GM21619 (cell line): ENCODE results near the gene KIRREL1.

Experiments used
- ATAC-seq: cut with Tn5 transposase; IDR thresholded peaks from one replicate; pipeline ENCODE4 v1.9.1; 2021; ENCODE audit not compliant: unreplicated experiment

The KIRREL1 gene

GRCh38 chr1:158005224-158005623 lies 11.8 kb downstream of the KIRREL1 start:
- no peak for ATAC-seq

- no peak for ATAC-seq
Measured at GRCh38 chr1:158007180-158007579, 13.7 kb downstream of the KIRREL1 start.

GRCh38 chr1:158007667-158008386 lies 14.4 kb downstream of the KIRREL1 start:
- no peak for ATAC-seq

DNA sequence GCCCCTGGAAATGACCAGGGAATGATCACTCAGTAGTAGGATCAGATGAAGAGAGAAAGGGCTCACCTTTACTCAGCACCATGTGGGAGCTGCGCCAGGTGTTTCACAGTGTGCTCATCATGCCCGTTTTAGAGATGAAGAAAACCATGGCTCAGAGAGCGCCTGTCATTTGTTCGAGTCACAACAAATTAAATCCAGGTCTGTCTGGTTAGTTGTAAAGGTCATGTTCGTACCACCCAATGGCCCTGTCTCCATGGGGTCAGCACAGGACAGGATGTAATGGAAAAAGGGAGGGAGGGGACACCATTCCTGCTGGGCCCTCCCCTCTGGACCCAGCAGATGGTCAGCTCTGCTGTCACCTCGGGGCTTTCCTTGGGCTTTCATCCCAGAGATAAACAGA lies 15.2 kb downstream of the KIRREL1 start:
- ATAC-seq, result no peak

DNA sequence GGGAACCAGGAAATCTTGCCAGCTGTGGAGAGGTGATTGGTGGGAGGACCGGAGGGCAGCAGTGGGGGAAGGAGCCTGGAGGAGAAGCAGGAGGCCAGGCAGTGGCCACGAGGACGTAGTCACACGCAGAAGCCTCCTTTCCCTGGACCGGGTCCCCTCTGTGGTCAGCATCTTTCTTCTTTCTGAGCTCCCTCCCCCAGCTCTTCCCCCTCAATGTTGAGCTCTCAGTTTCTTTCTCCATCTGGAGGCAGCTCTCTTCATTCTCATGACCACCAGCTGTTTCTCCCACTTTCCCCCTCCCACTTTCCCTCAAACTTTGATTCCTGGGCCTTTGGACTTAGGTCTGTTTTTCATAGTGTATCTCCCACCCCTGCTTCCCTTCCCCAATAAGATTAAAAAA lies 18.3 kb downstream of the KIRREL1 start:
- no peak for ATAC-seq

DNA sequence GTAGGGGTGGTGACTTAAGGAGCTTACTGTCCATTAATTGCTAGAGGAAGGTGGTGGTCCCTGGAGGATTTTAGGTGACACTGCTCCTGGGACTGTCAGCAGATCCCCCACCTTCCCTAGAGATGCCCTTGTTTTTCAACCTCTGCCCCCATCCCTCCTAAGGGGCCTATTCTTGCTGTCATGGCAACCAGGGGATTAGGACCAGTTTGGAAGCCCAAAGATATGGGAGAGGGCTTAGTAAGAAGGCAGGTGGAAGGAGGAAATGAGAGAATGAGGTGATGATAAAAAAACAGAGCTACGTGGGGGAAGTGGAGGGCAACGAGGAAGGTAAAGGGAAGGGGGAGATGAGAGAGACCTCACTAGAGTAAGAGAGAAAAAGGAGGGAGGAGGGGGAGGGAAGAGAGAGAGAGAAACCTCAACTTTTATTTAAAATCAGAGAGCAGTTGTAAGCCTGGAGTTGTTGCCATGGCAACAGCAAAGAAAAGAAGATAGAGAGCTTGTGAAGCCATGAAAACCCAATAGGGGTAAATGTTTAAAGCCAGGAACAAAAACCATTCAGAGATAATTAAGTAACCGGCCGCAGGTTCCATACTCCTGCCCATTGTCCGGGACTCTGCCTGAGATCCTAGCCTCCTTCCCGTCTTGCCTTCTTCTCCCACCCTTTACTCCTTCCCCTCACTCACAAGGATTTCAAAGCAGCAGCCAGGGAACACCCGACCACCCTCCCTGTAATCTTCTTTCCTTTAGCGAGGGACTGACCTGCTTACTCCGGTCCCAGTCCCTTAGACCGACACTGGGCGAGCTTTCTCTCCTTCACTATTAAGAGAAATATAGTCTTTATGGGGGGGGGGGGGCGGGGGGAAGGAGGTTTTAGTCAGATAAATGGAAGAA lies 20.6 kb downstream of the KIRREL1 start:
- no peak for ATAC-seq

DNA sequence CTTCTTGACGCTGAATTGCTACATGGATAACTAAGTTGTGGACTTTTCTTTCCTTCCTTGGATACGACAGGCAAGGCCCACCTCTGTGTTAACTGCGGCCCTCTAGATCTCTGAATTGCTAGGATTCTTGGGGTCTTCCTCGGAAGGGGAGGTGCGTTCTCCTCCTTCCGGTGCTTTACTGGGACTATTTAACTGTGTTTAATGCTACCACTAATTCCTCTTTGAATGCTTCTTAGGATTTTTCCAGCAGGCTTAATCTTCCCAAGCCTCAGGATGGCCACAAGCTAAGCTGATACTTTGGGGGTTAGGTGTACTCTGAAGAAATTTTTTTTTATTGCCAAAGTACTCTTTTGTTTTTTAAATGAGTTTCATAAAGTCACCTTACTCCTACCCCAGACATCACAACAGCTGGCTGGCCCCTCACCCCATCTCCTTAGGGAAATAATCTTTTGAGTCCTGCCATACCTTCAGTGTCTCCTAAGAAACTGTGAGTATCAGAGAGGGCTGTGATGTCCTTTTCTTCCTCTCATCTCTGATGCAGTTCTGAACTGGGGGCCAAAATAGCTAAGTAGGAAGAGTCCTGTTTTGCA lies 21.4 kb downstream of the KIRREL1 start:
- ATAC-seq, result no peak

DNA sequence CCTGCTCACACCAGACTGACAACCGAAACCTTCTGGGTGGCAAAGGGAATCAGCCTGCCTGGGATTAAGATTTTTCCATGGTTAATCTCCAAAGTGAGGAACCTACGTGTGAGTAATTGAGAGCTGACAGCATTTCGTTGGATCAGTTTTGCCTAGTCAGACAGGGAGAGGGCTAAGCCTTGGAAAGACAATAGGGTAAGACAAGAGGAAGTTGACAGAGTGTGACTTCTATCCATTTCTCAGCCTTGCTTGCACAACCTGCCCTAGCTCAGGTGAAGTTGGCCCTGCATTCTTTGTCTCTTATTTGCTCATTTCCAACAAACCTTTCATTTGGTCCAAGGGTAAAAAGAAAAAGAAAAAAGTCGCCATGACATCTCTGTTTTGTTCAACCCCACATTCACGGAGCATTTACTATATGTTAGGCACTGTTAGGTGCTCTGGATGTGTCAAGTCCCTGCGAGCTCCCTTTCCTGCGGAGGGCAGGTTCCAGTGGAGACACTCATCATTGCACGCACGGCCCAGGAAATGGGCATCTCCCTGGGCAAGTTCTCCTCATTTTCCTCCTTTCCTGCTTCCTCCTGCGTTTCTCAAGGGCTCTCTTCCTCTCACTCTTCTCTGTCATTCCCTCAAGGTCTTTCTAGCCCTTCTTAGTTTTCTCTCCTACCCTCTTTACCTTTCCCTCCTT lies 23.3 kb downstream of the KIRREL1 start:
- ATAC-seq, result no peak

- no peak for ATAC-seq
Measured at GRCh38 chr1:158017800-158018595, 24.6 kb downstream of the KIRREL1 start.

DNA sequence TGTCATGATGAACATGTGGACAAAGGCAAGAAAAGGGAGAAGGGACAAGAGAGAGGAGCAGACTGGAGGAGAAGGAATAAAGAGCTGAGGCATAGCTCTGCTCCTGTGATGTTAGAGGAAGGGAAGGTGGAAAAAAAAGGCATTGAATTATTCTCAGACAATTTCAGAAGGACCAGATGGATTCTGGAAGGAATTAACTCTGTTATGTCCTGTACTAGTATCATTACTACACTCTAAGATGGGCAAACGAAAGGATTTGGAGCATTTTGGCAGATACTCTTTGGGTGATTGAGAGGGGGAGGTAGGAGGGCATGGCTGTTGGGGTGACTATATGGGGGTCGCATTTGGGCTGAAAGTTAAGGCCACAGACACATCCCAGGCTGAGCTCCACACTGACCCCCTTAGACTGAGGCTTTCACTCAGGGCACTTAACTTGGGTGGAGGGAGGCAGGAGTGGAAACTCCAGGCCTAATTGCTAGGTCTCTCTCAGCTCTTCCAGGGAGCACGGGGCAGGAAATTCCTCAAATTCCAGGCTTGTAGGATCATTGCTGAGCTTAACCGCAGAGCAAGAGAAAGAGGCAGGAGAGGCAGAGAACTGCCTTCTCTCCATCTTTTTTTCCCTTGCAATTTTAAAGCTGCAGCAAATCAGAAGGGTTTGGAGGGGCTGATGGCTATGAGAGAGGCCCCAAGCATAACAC lies 25.9 kb downstream of the KIRREL1 start:
- ATAC-seq, result no peak

GRCh38 chr1:158020259-158020885 lies 26.9 kb downstream of the KIRREL1 start:
- ATAC-seq, result no peak

- ATAC-seq, result no peak
Measured at GRCh38 chr1:158020886-158021620, 27.6 kb downstream of the KIRREL1 start.

DNA sequence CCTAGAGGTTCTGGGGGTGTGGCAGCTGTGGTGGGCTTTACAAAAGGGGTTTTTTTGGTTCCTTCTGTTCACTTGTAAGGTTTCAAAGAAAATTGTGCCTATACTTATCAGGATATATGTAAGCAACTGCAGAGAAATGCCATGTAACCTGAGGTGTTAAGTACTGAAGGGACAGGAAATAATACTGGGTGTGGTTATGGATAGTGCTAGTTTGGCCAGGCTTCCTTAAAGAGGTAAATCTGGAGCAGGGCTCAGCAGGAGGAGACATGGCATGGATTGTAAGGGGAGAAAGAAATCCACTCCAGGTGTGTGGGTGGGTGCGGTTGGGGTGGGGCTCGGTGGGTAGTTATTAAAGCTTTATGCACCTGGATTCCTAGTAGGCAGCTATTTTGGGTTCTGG lies 28.3 kb downstream of the KIRREL1 start:
- no peak for ATAC-seq

GRCh38 chr1:158022554-158023312 lies 29.3 kb downstream of the KIRREL1 start:
- no peak for ATAC-seq

DNA sequence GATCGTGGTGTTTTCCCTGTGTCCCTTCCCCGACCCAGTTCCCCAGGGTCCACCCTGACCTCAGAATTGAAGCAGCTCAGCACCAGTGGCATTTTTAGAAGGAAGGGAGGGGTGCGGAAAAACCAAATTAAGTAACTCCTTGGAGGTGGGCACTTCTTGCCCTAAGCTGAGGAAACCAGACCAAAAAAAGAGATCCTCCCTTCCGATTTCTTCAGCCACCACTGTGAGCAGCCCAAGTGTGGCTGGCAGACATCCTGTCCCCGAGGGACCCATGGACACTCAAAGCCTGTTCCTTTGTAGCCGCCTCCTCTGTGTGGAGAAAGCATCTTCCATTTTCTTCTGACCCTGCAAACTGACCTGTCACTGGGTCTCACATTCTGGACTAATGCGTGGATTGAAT lies 31.3 kb downstream of the KIRREL1 start:
- no peak for ATAC-seq

GRCh38 chr1:158025576-158026230 lies 32.3 kb downstream of the KIRREL1 start:
- ATAC-seq, result no peak

GRCh38 chr1:158026651-158027050 lies 33.2 kb downstream of the KIRREL1 start:
- no peak for ATAC-seq

GRCh38 chr1:158027508-158027907 lies 34.1 kb downstream of the KIRREL1 start:
- ATAC-seq, result no peak
